HG02884 (cell line): ENCODE data around the gene FGD2.

ENCODE experiments used
- ATAC-seq: cut with Tn5 transposase; IDR thresholded peaks from one replicate; pipeline ENCODE4 v1.9.1; 2021; ENCODE audit warnings: mild to moderate bottlenecking, moderate library complexity; ENCODE audit not compliant: unreplicated experiment

Gene FGD2

GRCh38 chr6:37005061-37005810, at the start of gene FGD2:
FGD2 (plus strand) TSS chr6:37005655; CDS start chr6:37005818, 163 bp downstream.
- peak; percentile 51 for ATAC-seq

- ATAC-seq: no peak
Observed at GRCh38 chr6:36955671-36956445, 49.6 kb upstream of the FGD2 start.

GRCh38 chr6:36956446-36956820, 49.0 kb upstream of the FGD2 start:
- no peak for ATAC-seq

- ATAC-seq: no peak
Observed at GRCh38 chr6:36957773-36958271, 47.6 kb upstream of the FGD2 start.

- ATAC-seq: no peak
Observed at GRCh38 chr6:36958775-36959554, 46.5 kb upstream of the FGD2 start.

- ATAC-seq: no peak
Observed at GRCh38 chr6:36959555-36960250, 45.8 kb upstream of the FGD2 start.

GRCh38 chr6:36961441-36962435, 43.7 kb upstream of the FGD2 start:
- ATAC-seq: no peak

GRCh38 chr6:36962874-36963273, 42.6 kb upstream of the FGD2 start:
- no peak for ATAC-seq

GRCh38 chr6:36963451-36964290, 41.8 kb upstream of the FGD2 start:
- no peak for ATAC-seq

- ATAC-seq: no peak
Observed at GRCh38 chr6:36964349-36964748, 41.1 kb upstream of the FGD2 start.

- no peak for ATAC-seq
Observed at GRCh38 chr6:36964908-36965307, 40.5 kb upstream of the FGD2 start.

- ATAC-seq: no peak
Observed at GRCh38 chr6:36967301-36967700, 38.2 kb upstream of the FGD2 start.

GRCh38 chr6:36967757-36968156, 37.7 kb upstream of the FGD2 start:
- no peak for ATAC-seq

GRCh38 chr6:36968266-36968977, 37.0 kb upstream of the FGD2 start:
- ATAC-seq: no peak

GRCh38 chr6:36969240-36969691, 36.2 kb upstream of the FGD2 start:
- ATAC-seq: no peak

GRCh38 chr6:36969988-36970891, 35.2 kb upstream of the FGD2 start:
- ATAC-seq: no peak
